Dendritic cell treated with granulocyte-macrophage colony-stimulating factor and Interleukin-4, amounts not matched to agents 40 ng/mL and 50 ng/mL, for 4 days (primary cell): ENCODE data around the gene ARL14EP.

Experiments
- H3K27ac Mint-ChIP-seq: one replicate; pipeline ENCODE4 v1.8.0; 2022; ENCODE audit warnings: mild to moderate bottlenecking, mixed read lengths
- H3K27me3 Mint-ChIP-seq: one replicate; pipeline ENCODE4 v1.8.0; 2022; ENCODE audit warnings: mild to moderate bottlenecking, mixed read lengths
- H3K36me3 Mint-ChIP-seq: one replicate; pipeline ENCODE4 v1.8.0; 2022; ENCODE audit warnings: low read depth, mixed read lengths
- H3K4me1 Mint-ChIP-seq: one replicate; pipeline ENCODE4 v1.8.0; 2022; ENCODE audit warnings: low read depth, mixed read lengths
- H3K4me3 Mint-ChIP-seq: one replicate; pipeline ENCODE4 v1.8.0; 2022; ENCODE audit warnings: mild to moderate bottlenecking, moderate library complexity, mixed read lengths
- H3K9me3 Mint-ChIP-seq: one replicate; pipeline ENCODE4 v1.8.0; 2022; ENCODE audit warnings: mixed read lengths
- intact Hi-C: fragments of 100-400 bp; cut with micrococcal nuclease; formaldehyde crosslinking; loops from one replicate; pipeline ENCODE4 v1.15.0; 2022

Gene ARL14EP

GRCh38 chr11:30322826-30323710, at the start of gene ARL14EP:
ARL14EP (plus strand) TSS chr11:30323104; CDS start chr11:30330949, 7,845 bp downstream.
- Mint-ChIP-seq H3K9me3 (no peaks in the 10 kb centered on the region), H3K4me3 (peak within 1 kb of the TSS; percentile 87), H3K27ac (peak within 1 kb of the TSS; percentile 96), H3K36me3 (peaks cover 21% of the 10 kb centered on the region), H3K27me3 (peaks cover 9% of the 10 kb centered on the region), H3K4me1 (peaks cover 23% of the 10 kb centered on the region)
- intact Hi-C loops, result loop anchor here (5.0 to 10.0 kb wide), 3 partner anchors 594 to 1042 kb away; partner anchors contain the start of genes DCDC1 and DNAJC24

- no peaks in the 10 kb centered on the region for H3K4me1 Mint-ChIP-seq
Measured at GRCh38 chr11:30277176-30277575, 45.7 kb upstream of the ARL14EP start.

GRCh38 chr11:30279796-30280195, 43.1 kb upstream of the ARL14EP start:
- Mint-ChIP-seq H3K27ac (no peak overlapping the region), H3K4me1 (no peaks in the 10 kb centered on the region)

More at GRCh38 chr11:30277176-30277575, 45.7 kb upstream of the ARL14EP start:
- no peak overlapping the region for H3K4me3 Mint-ChIP-seq
- no peaks in the 10 kb centered on the region for H3K27me3 Mint-ChIP-seq
- no peak overlapping the region for H3K27ac Mint-ChIP-seq
- intact Hi-C loops, result no loop called here
- H3K9me3 Mint-ChIP-seq, result no peaks in the 10 kb centered on the region
- no peaks in the 10 kb centered on the region for H3K36me3 Mint-ChIP-seq

GRCh38 chr11:30281476-30282288, 41.2 kb upstream of the ARL14EP start:
- Mint-ChIP-seq H3K9me3 (no peaks in the 10 kb centered on the region), H3K27ac (no peak overlapping the region), H3K4me1 (no peaks in the 10 kb centered on the region), H3K4me3 (no peak overlapping the region), H3K36me3 (no peaks in the 10 kb centered on the region), H3K27me3 (peaks cover 2% of the 10 kb centered on the region)
- intact Hi-C loops, result no loop called here

More at GRCh38 chr11:30279796-30280195, 43.1 kb upstream of the ARL14EP start:
- Mint-ChIP-seq H3K27me3 (peaks cover 2% of the 10 kb centered on the region), H3K4me3 (no peak overlapping the region), H3K9me3 (no peaks in the 10 kb centered on the region), H3K36me3 (no peaks in the 10 kb centered on the region)
- intact Hi-C loops, result no loop called here

GRCh38 chr11:30282289-30282631, 40.6 kb upstream of the ARL14EP start:
- Mint-ChIP-seq H3K4me1 (no peaks in the 10 kb centered on the region), H3K36me3 (no peaks in the 10 kb centered on the region), H3K27me3 (peaks cover 2% of the 10 kb centered on the region), H3K4me3 (no peak overlapping the region), H3K9me3 (no peaks in the 10 kb centered on the region), H3K27ac (no peak overlapping the region)
- intact Hi-C loops, result no loop called here

- Mint-ChIP-seq H3K4me1 (no peaks in the 10 kb centered on the region), H3K27ac (no peak overlapping the region), H3K36me3 (no peaks in the 10 kb centered on the region), H3K9me3 (no peaks in the 10 kb centered on the region), H3K27me3 (peaks cover 2% of the 10 kb centered on the region), H3K4me3 (no peak overlapping the region)
- intact Hi-C loops, result no loop called here
Measured at GRCh38 chr11:30284836-30285235, 38.1 kb upstream of the ARL14EP start.

GRCh38 chr11:30285416-30286121, 37.3 kb upstream of the ARL14EP start:
- peaks cover 2% of the 10 kb centered on the region for H3K27me3 Mint-ChIP-seq
- intact Hi-C loops, result no loop called here

GRCh38 chr11:30291331-30291730, 31.6 kb upstream of the ARL14EP start:
- intact Hi-C loops, result no loop called here
- H3K4me1 Mint-ChIP-seq, result no peaks in the 10 kb centered on the region
- peaks cover 9% of the 10 kb centered on the region for H3K9me3 Mint-ChIP-seq
- H3K36me3 Mint-ChIP-seq, result no peaks in the 10 kb centered on the region
- H3K27ac Mint-ChIP-seq, result no peak overlapping the region
- H3K27me3 Mint-ChIP-seq, result no peaks in the 10 kb centered on the region
- H3K4me3 Mint-ChIP-seq, result no peak overlapping the region

More at GRCh38 chr11:30285416-30286121, 37.3 kb upstream of the ARL14EP start:
- Mint-ChIP-seq H3K36me3 (no peaks in the 10 kb centered on the region), H3K4me1 (no peaks in the 10 kb centered on the region), H3K9me3 (no peaks in the 10 kb centered on the region), H3K27ac (no peak overlapping the region), H3K4me3 (no peak overlapping the region)

GRCh38 chr11:30292545-30292944, 30.4 kb upstream of the ARL14EP start:
- intact Hi-C loops, result no loop called here
- no peaks in the 10 kb centered on the region for H3K36me3 Mint-ChIP-seq
- H3K4me1 Mint-ChIP-seq, result no peaks in the 10 kb centered on the region
- H3K27me3 Mint-ChIP-seq, result no peaks in the 10 kb centered on the region
- H3K9me3 Mint-ChIP-seq, result peaks cover 11% of the 10 kb centered on the region
- no peak overlapping the region for H3K4me3 Mint-ChIP-seq
- no peak overlapping the region for H3K27ac Mint-ChIP-seq

- peaks cover 11% of the 10 kb centered on the region for H3K9me3 Mint-ChIP-seq
- no peak overlapping the region for H3K27ac Mint-ChIP-seq
- no peaks in the 10 kb centered on the region for H3K36me3 Mint-ChIP-seq
- H3K4me3 Mint-ChIP-seq, result no peak overlapping the region
- intact Hi-C loops, result no loop called here
- H3K27me3 Mint-ChIP-seq, result no peaks in the 10 kb centered on the region
- no peaks in the 10 kb centered on the region for H3K4me1 Mint-ChIP-seq
Measured at GRCh38 chr11:30295178-30295885, 27.6 kb upstream of the ARL14EP start.

GRCh38 chr11:30304620-30305019, 18.3 kb upstream of the ARL14EP start:
- Mint-ChIP-seq H3K4me3 (no peak overlapping the region), H3K4me1 (no peaks in the 10 kb centered on the region), H3K36me3 (no peaks in the 10 kb centered on the region), H3K27me3 (peaks cover 7% of the 10 kb centered on the region), H3K27ac (no peak overlapping the region), H3K9me3 (no peaks in the 10 kb centered on the region)
- intact Hi-C loops, result no loop called here

GRCh38 chr11:30310623-30311022, 12.3 kb upstream of the ARL14EP start:
- no peaks in the 10 kb centered on the region for H3K36me3 Mint-ChIP-seq
- H3K4me1 Mint-ChIP-seq, result no peaks in the 10 kb centered on the region
- H3K27me3 Mint-ChIP-seq, result peaks cover 7% of the 10 kb centered on the region
- intact Hi-C loops, result no loop called here
- H3K9me3 Mint-ChIP-seq, result no peaks in the 10 kb centered on the region
- H3K27ac Mint-ChIP-seq, result no peak overlapping the region
- no peak overlapping the region for H3K4me3 Mint-ChIP-seq

- H3K4me1 Mint-ChIP-seq, result no peaks in the 10 kb centered on the region
- no peaks in the 10 kb centered on the region for H3K36me3 Mint-ChIP-seq
- H3K9me3 Mint-ChIP-seq, result no peaks in the 10 kb centered on the region
- peaks cover 7% of the 10 kb centered on the region for H3K27me3 Mint-ChIP-seq
- H3K4me3 Mint-ChIP-seq, result no peak overlapping the region
- intact Hi-C loops, result no loop called here
- no peak overlapping the region for H3K27ac Mint-ChIP-seq
Measured at GRCh38 chr11:30311189-30311588, 11.7 kb upstream of the ARL14EP start.
